Neural cell (in vitro differentiated cells): ENCODE measurements around the gene ARHGAP6. TPM values are rescaled to one million over a fixed set of nuclear protein-coding genes. Genes with fewer than 3 reads are reported as not detected.

Experiments used
- H2AFZ ChIP-seq: fragments of 200-600, 300-800 bp; sonication (generic), shearing (Covaris generic); 2 replicates; pipeline ENCODE4 v1.6.0; 2014; ENCODE audit warnings: low read depth, mild to moderate bottlenecking, antibody characterized with exemption, low read length, moderate library complexity
- H3F3A ChIP-seq: fragments of 200-600 bp; shearing (Covaris generic); 2 replicates; pipeline ENCODE4 v1.6.1; 2016; ENCODE audit warnings: mild to moderate bottlenecking, moderate library complexity, mixed read lengths, antibody characterized with exemption, low read length; ENCODE audit not compliant: insufficient read depth, poor library complexity, severe bottlenecking
- H3K27ac ChIP-seq: fragments of 200-600, 300-800 bp; sonication (generic), shearing (Covaris generic); 2 replicates; pipeline ENCODE4 v1.5.1; 2014; ENCODE audit warnings: mild to moderate bottlenecking, low read length, moderate library complexity
- H3K27me3 ChIP-seq: fragments of 300-800, 200-600 bp; sonication (generic), shearing (Covaris generic); 2 replicates; pipeline ENCODE4 v1.6.0; 2014; ENCODE audit warnings: mild to moderate bottlenecking, low read depth, low read length, moderate library complexity; ENCODE audit not compliant: insufficient read depth
- H3K36me3 ChIP-seq: fragments of 300-800, 200-600 bp; sonication (generic), shearing (Covaris generic); 2 replicates; pipeline ENCODE4 v1.5.1; 2014; ENCODE audit warnings: mild to moderate bottlenecking, antibody characterized with exemption, low read length, moderate library complexity; ENCODE audit not compliant: insufficient read depth
- H3K4me2 ChIP-seq: fragments of 300-800, 200-600 bp; sonication (generic), shearing (Covaris generic); 2 replicates; pipeline ENCODE4 v1.6.0; 2014; ENCODE audit warnings: mild to moderate bottlenecking, low read length
- H3K4me3 ChIP-seq: fragments of 300-800, 200-600 bp; sonication (generic), shearing (Covaris generic); 2 replicates; pipeline ENCODE4 v1.5.1; 2014; ENCODE audit warnings: mild to moderate bottlenecking, low read length, moderate library complexity
- H3K79me2 ChIP-seq: fragments of 200-600 bp; shearing (Covaris generic); replicated peaks from 2 replicates; pipeline ENCODE4 v1.6.0; 2014; ENCODE audit warnings: mild to moderate bottlenecking, low read length, moderate library complexity; ENCODE audit not compliant: insufficient read depth
- H3K9ac ChIP-seq: fragments of 300-800, 200-600 bp; sonication (generic), shearing (Covaris generic); 2 replicates; pipeline ENCODE4 v1.6.1; 2016; ENCODE audit warnings: mild to moderate bottlenecking, low read length, mixed read lengths
- H3K9me2 ChIP-seq: fragments of 200-600 bp; shearing (Covaris generic); 2 replicates; pipeline ENCODE4 v1.6.1; 2016; ENCODE audit warnings: mild to moderate bottlenecking, low read length, mixed read lengths; ENCODE audit not compliant: insufficient read depth
- H3K9me3 ChIP-seq: fragments of 200-600, 300-800 bp; sonication (generic), shearing (Covaris generic); 2 replicates; pipeline ENCODE4 v1.6.1; 2016; ENCODE audit warnings: mild to moderate bottlenecking, mixed run types, low read length, moderate library complexity, mixed read lengths
- H4K20me1 ChIP-seq: fragments of 200-600 bp; shearing (Covaris generic); 2 replicates; pipeline ENCODE4 v1.6.1; 2016; ENCODE audit warnings: mild to moderate bottlenecking, mixed run types; ENCODE audit not compliant: insufficient read depth
- CTCF ChIP-seq: fragments of 450-650 bp; IDR thresholded peaks from 2 replicates; pipeline ENCODE4 v1.5.1; 2014; ENCODE audit warnings: antibody characterized with exemption, mild to moderate bottlenecking, moderate library complexity; ENCODE audit not compliant: poor library complexity, severe bottlenecking
- EP300 ChIP-seq: fragments of 450-650 bp; conservative IDR thresholded peaks from 2 replicates; pipeline ENCODE4 v1.6.1; 2014; ENCODE audit warnings: antibody characterized with exemption, mild to moderate bottlenecking, moderate library complexity; ENCODE audit not compliant: poor library complexity, severe bottlenecking
- EZH2 ChIP-seq: fragments of 200-600, 300-800 bp; shearing (Covaris generic), sonication (generic); IDR thresholded peaks from 2 replicates; pipeline ENCODE4 v1.6.1; 2014; ENCODE audit warnings: antibody characterized with exemption, low read length, borderline replicate concordance, mild to moderate bottlenecking; ENCODE audit not compliant: insufficient read depth, poor library complexity, severe bottlenecking
- MXI1 ChIP-seq: fragments of 450-650 bp; conservative IDR thresholded peaks from 2 replicates; pipeline ENCODE4 v1.6.1; 2014; ENCODE audit warnings: antibody characterized with exemption, mild to moderate bottlenecking; ENCODE audit not compliant: poor library complexity, severe bottlenecking
- POLR2AphosphoS5 ChIP-seq: IDR thresholded peaks from 2 replicates; pipeline ENCODE4 v1.6.1; 2012
- RAD21 ChIP-seq: fragments of 450-650 bp; conservative IDR thresholded peaks from 2 replicates; pipeline ENCODE4 v1.6.1; 2014; ENCODE audit warnings: antibody characterized with exemption, mild to moderate bottlenecking, moderate library complexity
- REST ChIP-seq: IDR thresholded peaks from 2 replicates; pipeline ENCODE4 v1.6.1; 2012; ENCODE audit warnings: borderline replicate concordance
- SMC3 ChIP-seq: fragments of 450-650 bp; conservative IDR thresholded peaks from 2 replicates; pipeline ENCODE4 v1.6.1; 2014; ENCODE audit warnings: antibody characterized with exemption, mild to moderate bottlenecking, moderate library complexity; ENCODE audit not compliant: poor library complexity
- TAF1 ChIP-seq: IDR thresholded peaks from 2 replicates; pipeline ENCODE4 v1.6.1; 2012; ENCODE audit warnings: low read depth
- polyA plus RNA-seq: library from polyadenylated mRNA; depleted of rRNA; stranded (reverse); fragments of >200 nt; gene quantifications from 2 replicates; pipeline ENCODE4 v1.2.3, GENCODE V29; 2014

ARHGAP6 gene
- polyA plus RNA-seq, 1 donor from 2014 or later, result 0.40 TPM

GRCh38 chrX:11407331-11408108 is 258.2 kb downstream of the ARHGAP6 start:
- Histone ChIP-seq H3K27me3 (no peaks in the 10 kb centered on the region), H3K4me3 (no peak overlapping the region), H3K36me3 (no peaks in the 10 kb centered on the region), H3K9me2 (no peaks in the 10 kb centered on the region), H3K79me2 (no peaks in the 10 kb centered on the region), H3K4me2 (no peak overlapping the region), H3K27ac (no peak overlapping the region), H4K20me1 (no peaks in the 10 kb centered on the region), H3F3A (no peaks in the 10 kb centered on the region), H2AFZ (no peak overlapping the region), H3K9me3 (no peaks in the 10 kb centered on the region), H3K9ac (no peak overlapping the region)
- no peak for TF ChIP-seq RAD21
- TF ChIP-seq POLR2AphosphoS5, result no peak
- no peak for TF ChIP-seq EZH2
- TF ChIP-seq SMC3, result no peak
- no peak for TF ChIP-seq MXI1

- H3K79me2 ChIP-seq, result no peaks in the 10 kb centered on the region
- H3F3A ChIP-seq, result no peaks in the 10 kb centered on the region
- no peaks in the 10 kb centered on the region for H4K20me1 ChIP-seq
- H3K4me2 ChIP-seq, result no peak overlapping the region
- H3K27me3 ChIP-seq, result no peaks in the 10 kb centered on the region
- H3K4me3 ChIP-seq, result no peak overlapping the region
- H2AFZ ChIP-seq, result no peak overlapping the region
- no peak for TF ChIP-seq POLR2AphosphoS5
- TF ChIP-seq SMC3, result no peak
- TF ChIP-seq MXI1, result no peak
- no peak for TF ChIP-seq EP300
- TF ChIP-seq CTCF, result no peak
- no peak for TF ChIP-seq TAF1
- no peak for TF ChIP-seq RAD21
- TF ChIP-seq EZH2, result no peak
- no peak for TF ChIP-seq REST
- no peak overlapping the region for H3K27ac ChIP-seq
- no peaks in the 10 kb centered on the region for H3K36me3 ChIP-seq
- H3K9me2 ChIP-seq, result no peaks in the 10 kb centered on the region
- H3K9me3 ChIP-seq, result no peaks in the 10 kb centered on the region
- H3K9ac ChIP-seq, result no peak overlapping the region
Observed at GRCh38 chrX:11406109-11406765, 259.5 kb downstream of the ARHGAP6 start.
